Lower leg skin (tissue), 3 donors: ENCODE results near the gene PTX3.

Experiments used
- POLR2A ChIP-seq, 2 donors: fragments of 450-650 bp; IDR thresholded peaks; one replicate each; pipeline ENCODE4 v1.6.1; 2016 to 2017; ENCODE audit warnings: antibody characterized with exemption in 2 of 2, mild to moderate bottlenecking in 1 of 2, moderate library complexity in 1 of 2
- TF ChIP-seq, protein P1 (sequence below), 3 donors: fragments of 450-650 bp; IDR thresholded peaks; one replicate each; pipeline ENCODE4 v1.5.1; 2016; ENCODE audit warnings: antibody characterized with exemption in 3 of 3, mild to moderate bottlenecking in 3 of 3, moderate library complexity in 2 of 3

DNA sequence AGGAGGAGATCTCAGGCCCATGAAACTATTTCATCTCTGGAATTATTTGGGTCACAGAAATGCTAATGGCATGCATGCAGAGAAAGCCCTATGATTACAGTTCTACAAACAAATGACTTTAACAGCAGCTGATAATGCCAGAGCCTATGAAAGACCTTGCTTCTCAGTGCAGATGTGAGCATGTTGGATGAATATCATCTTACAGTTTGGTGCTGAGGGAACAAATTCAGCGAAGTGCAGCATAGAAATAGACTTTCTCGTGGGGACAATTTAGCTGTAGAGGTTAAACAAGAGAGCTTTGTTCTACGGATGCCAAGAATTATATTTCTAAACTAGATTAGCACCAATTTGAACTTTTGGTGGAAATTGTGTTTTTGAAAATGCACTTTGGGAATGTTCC lies 27.7 kb downstream of the PTX3 start:
- TF ChIP-seq POLR2A (IDR thresholded peaks at IDR 0.05) = no peak
- TF ChIP-seq, protein P1, sequence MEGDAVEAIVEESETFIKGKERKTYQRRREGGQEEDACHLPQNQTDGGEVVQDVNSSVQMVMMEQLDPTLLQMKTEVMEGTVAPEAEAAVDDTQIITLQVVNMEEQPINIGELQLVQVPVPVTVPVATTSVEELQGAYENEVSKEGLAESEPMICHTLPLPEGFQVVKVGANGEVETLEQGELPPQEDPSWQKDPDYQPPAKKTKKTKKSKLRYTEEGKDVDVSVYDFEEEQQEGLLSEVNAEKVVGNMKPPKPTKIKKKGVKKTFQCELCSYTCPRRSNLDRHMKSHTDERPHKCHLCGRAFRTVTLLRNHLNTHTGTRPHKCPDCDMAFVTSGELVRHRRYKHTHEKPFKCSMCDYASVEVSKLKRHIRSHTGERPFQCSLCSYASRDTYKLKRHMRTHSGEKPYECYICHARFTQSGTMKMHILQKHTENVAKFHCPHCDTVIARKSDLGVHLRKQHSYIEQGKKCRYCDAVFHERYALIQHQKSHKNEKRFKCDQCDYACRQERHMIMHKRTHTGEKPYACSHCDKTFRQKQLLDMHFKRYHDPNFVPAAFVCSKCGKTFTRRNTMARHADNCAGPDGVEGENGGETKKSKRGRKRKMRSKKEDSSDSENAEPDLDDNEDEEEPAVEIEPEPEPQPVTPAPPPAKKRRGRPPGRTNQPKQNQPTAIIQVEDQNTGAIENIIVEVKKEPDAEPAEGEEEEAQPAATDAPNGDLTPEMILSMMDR (IDR thresholded peaks at IDR 0.05) = no peak
